Loucy (cell line): Measurements from ENCODE around the gene FAM8A1.

Experiments
- H2AFZ ChIP-seq: fragments of 200-600 bp; sonication (generic); 2 replicates; pipeline ENCODE4 v1.6.0; 2016; ENCODE audit warnings: antibody characterized with exemption, mild to moderate bottlenecking, low read length, moderate library complexity
- H3F3A ChIP-seq: fragments of 200-600 bp; 2 replicates; pipeline ENCODE4 v1.6.0; 2016; ENCODE audit warnings: antibody characterized with exemption, low read depth, mild to moderate bottlenecking
- H3K27me3 ChIP-seq: fragments of 200-600 bp; sonication (generic); 2 replicates; pipeline ENCODE4 v1.6.1; 2014; ENCODE audit warnings: low read length, mild to moderate bottlenecking; ENCODE audit not compliant: insufficient read depth, poor library complexity, severe bottlenecking
- H3K36me3 ChIP-seq: fragments of 200-600 bp; sonication (generic); 2 replicates; pipeline ENCODE4 v1.6.1; 2016; ENCODE audit warnings: low read length; ENCODE audit not compliant: insufficient read depth
- H3K4me1 ChIP-seq: fragments of 200-600 bp; sonication (generic); 2 replicates; pipeline ENCODE4 v1.5.1; 2014; ENCODE audit warnings: low read length, mild to moderate bottlenecking; ENCODE audit not compliant: insufficient read depth, poor library complexity, severe bottlenecking
- H3K4me2 ChIP-seq: fragments of 200-600 bp; sonication (generic); 2 replicates; pipeline ENCODE4 v1.6.0; 2014; ENCODE audit warnings: antibody characterized with exemption, low read length, low read depth, mild to moderate bottlenecking; ENCODE audit not compliant: poor library complexity, severe bottlenecking
- H3K4me3 ChIP-seq: fragments of 200-600 bp; sonication (generic); 2 replicates; pipeline ENCODE4 v1.5.1; 2014; ENCODE audit warnings: low read length, mild to moderate bottlenecking, mixed read lengths; ENCODE audit not compliant: poor library complexity, severe bottlenecking
- H3K79me2 ChIP-seq: fragments of 200-600 bp; sonication (generic); 2 replicates; pipeline ENCODE4 v1.6.1; 2014; ENCODE audit warnings: low read length; ENCODE audit not compliant: insufficient read depth
- H3K9ac ChIP-seq: fragments of 200-600 bp; sonication (generic); 2 replicates; pipeline ENCODE4 v1.6.0; 2014; ENCODE audit warnings: mild to moderate bottlenecking, low read depth, low read length, moderate library complexity; ENCODE audit not compliant: poor library complexity, severe bottlenecking
- H3K9me2 ChIP-seq: fragments of 200-600 bp; sonication (generic); replicated peaks from 2 replicates; pipeline ENCODE4 v1.6.1; 2016; ENCODE audit warnings: low read depth, low read length, mixed read lengths
- H3K9me3 ChIP-seq: fragments of 200-600 bp; sonication (generic); 2 replicates; pipeline ENCODE4 v1.6.1; 2014; ENCODE audit warnings: mild to moderate bottlenecking, antibody characterized with exemption, low read length, low read depth; ENCODE audit not compliant: insufficient read depth
- H4K20me1 ChIP-seq: fragments of 200-600 bp; sonication (generic); 2 replicates; pipeline ENCODE4 v1.6.0; 2014; ENCODE audit warnings: antibody characterized with exemption, low read length, mild to moderate bottlenecking; ENCODE audit not compliant: insufficient read depth, poor library complexity, severe bottlenecking
- CTCF ChIP-seq: fragments of 200-600 bp; sonication (generic); conservative IDR thresholded peaks from 2 replicates; pipeline ENCODE4 v1.5.1; 2014; ENCODE audit warnings: mild to moderate bottlenecking, antibody characterized with exemption, low read length
- EZH2phosphoT487 ChIP-seq: fragments of 200-600 bp; IDR thresholded peaks from 2 replicates; pipeline ENCODE4 v1.6.1; 2018; ENCODE audit warnings: antibody characterized with exemption, mild to moderate bottlenecking, moderate library complexity, borderline replicate concordance

FAM8A1 gene

DNA sequence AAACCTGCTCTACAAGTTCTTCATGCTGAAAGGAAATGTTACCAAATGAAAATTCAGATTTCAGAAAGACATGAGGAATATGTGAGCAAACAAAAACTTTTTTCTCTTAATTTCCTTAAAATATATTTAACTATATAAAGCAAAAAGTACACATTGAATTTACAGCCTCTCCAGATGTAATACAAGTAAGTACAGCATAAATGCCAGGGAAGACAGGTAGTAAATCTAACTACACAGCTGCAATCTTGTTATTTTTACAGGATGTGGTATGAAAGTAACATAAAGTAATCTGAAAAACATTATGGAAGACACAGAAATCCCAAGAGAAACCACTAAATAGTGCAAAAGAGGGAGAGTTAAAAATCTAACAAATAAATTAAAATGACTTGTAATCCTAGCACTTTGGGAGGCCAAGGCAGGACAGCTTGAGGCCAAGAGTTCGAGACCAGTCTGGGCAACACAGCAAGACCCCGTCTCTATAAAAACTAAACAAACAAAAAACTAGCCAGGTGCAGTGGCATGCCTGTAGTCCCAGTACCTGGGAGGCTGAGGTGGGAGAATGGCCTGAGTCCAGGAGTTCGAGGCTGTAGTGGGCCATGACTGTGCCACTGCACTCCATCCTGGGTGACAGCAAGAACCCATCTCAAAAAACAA, 50.7 kb downstream of the FAM8A1 start:
- Histone ChIP-seq H3F3A (no peaks in the 10 kb centered on the region), H3K4me2 (no peak overlapping the region), H3K79me2 (peaks cover 18% of the 10 kb centered on the region), H3K9ac (no peak overlapping the region), H3K9me2 (no peaks in the 10 kb centered on the region), H3K4me3 (no peak overlapping the region), H3K36me3 (peaks cover 81% of the 10 kb centered on the region), H2AFZ (no peak overlapping the region), H3K4me1 (no peaks in the 10 kb centered on the region), H3K9me3 (no peaks in the 10 kb centered on the region), H4K20me1 (peaks cover 10% of the 10 kb centered on the region), H3K27me3 (no peaks in the 10 kb centered on the region)
- no peak for TF ChIP-seq CTCF
- TF ChIP-seq EZH2phosphoT487: no peak

- H3K9me2 ChIP-seq: no peaks in the 10 kb centered on the region
- H3K9me3 ChIP-seq: no peaks in the 10 kb centered on the region
- H3K27me3 ChIP-seq: no peaks in the 10 kb centered on the region
- H3K4me1 ChIP-seq: no peaks in the 10 kb centered on the region
- H3F3A ChIP-seq: no peaks in the 10 kb centered on the region
- H2AFZ ChIP-seq: no peak overlapping the region
- H3K9ac ChIP-seq: no peak overlapping the region
- peaks cover 15% of the 10 kb centered on the region for H4K20me1 ChIP-seq
- H3K79me2 ChIP-seq: peaks cover 36% of the 10 kb centered on the region
- peaks cover 81% of the 10 kb centered on the region for H3K36me3 ChIP-seq
- H3K4me2 ChIP-seq: no peak overlapping the region
- TF ChIP-seq EZH2phosphoT487 (no peak), CTCF (no peak)
- H3K4me3 ChIP-seq: no peak overlapping the region
Measured at GRCh38 chr6:17653198-17653882, 53.2 kb downstream of the FAM8A1 start.

- H2AFZ ChIP-seq: no peak overlapping the region
- peaks cover 83% of the 10 kb centered on the region for H3K36me3 ChIP-seq
- no peak overlapping the region for H3K4me3 ChIP-seq
- H3K79me2 ChIP-seq: peaks cover 45% of the 10 kb centered on the region
- H3K9ac ChIP-seq: no peak overlapping the region
- no peak overlapping the region for H3K4me2 ChIP-seq
- H4K20me1 ChIP-seq: peaks cover 12% of the 10 kb centered on the region
- TF ChIP-seq CTCF (no peak), EZH2phosphoT487 (no peak)
- H3K9me3 ChIP-seq: no peaks in the 10 kb centered on the region
- H3K4me1 ChIP-seq: no peaks in the 10 kb centered on the region
- H3K27me3 ChIP-seq: no peaks in the 10 kb centered on the region
- H3K9me2 ChIP-seq: no peaks in the 10 kb centered on the region
- no peaks in the 10 kb centered on the region for H3F3A ChIP-seq
Measured at GRCh38 chr6:17656092-17656491, 56.0 kb downstream of the FAM8A1 start.
